OCI-LY1 (cell line): Measurements from ENCODE around the gene MLPH.

ENCODE experiments used
- H2AFZ ChIP-seq: fragments of 200-600 bp; sonication (generic), shearing (Covaris generic); 2 replicates; pipeline ENCODE4 v1.6.0; 2014; ENCODE audit warnings: antibody characterized with exemption, mild to moderate bottlenecking, low read length
- H3F3A ChIP-seq: fragments of 200-600 bp; sonication (generic), shearing (Covaris generic); 2 replicates; pipeline ENCODE4 v1.6.0; 2014; ENCODE audit warnings: mild to moderate bottlenecking, antibody characterized with exemption, low read length, moderate library complexity; ENCODE audit not compliant: insufficient read depth
- H3K27ac ChIP-seq: fragments of 200-600 bp; sonication (generic); 2 replicates; pipeline ENCODE4 v1.5.1; 2014; ENCODE audit warnings: low read length, mixed run types, mild to moderate bottlenecking, low read depth; ENCODE audit not compliant: poor library complexity, severe bottlenecking
- H3K27me3 ChIP-seq: fragments of 200-600 bp; sonication (generic); 2 replicates; pipeline ENCODE4 v1.6.0; 2014; ENCODE audit warnings: antibody characterized with exemption, mild to moderate bottlenecking, low read length, moderate library complexity; ENCODE audit not compliant: insufficient read depth
- H3K36me3 ChIP-seq: fragments of 200-600 bp; sonication (generic); 2 replicates; pipeline ENCODE4 v1.6.1; 2014; ENCODE audit warnings: mild to moderate bottlenecking, antibody characterized with exemption, low read length, moderate library complexity, mixed read lengths; ENCODE audit not compliant: insufficient read depth
- H3K4me1 ChIP-seq: fragments of 200-600 bp; sonication (generic); 2 replicates; pipeline ENCODE4 v1.5.1; 2014; ENCODE audit warnings: mild to moderate bottlenecking, low read length, moderate library complexity; ENCODE audit not compliant: insufficient read depth, severe bottlenecking
- H3K4me2 ChIP-seq: fragments of 200-600 bp; sonication (generic), shearing (Covaris generic); 2 replicates; pipeline ENCODE4 v1.6.1; 2014; ENCODE audit warnings: low read length
- H3K4me3 ChIP-seq: fragments of 200-600 bp; sonication (generic); 2 replicates; pipeline ENCODE4 v1.5.1; 2014; ENCODE audit warnings: low read length, low read depth, mild to moderate bottlenecking, mixed read lengths; ENCODE audit not compliant: poor library complexity, severe bottlenecking
- H3K79me2 ChIP-seq: fragments of 200-600 bp; shearing (Covaris generic); 2 replicates; pipeline ENCODE4 v1.6.1; 2016; ENCODE audit warnings: mixed run types, low read length, mixed read lengths; ENCODE audit not compliant: insufficient read depth
- H3K9ac ChIP-seq: fragments of 200-600 bp; sonication (generic), shearing (Covaris generic); 2 replicates; pipeline ENCODE4 v1.6.1; 2014; ENCODE audit warnings: mild to moderate bottlenecking, low read length, mixed read lengths
- H3K9me2 ChIP-seq: fragments of 200-600 bp; sonication (generic), shearing (Covaris generic); 2 replicates; pipeline ENCODE4 v1.6.1; 2014; ENCODE audit warnings: low read depth, mild to moderate bottlenecking, low read length, mixed read lengths
- H3K9me3 ChIP-seq: fragments of 200-600 bp; shearing (Covaris generic); 2 replicates; pipeline ENCODE4 v1.6.1; 2014; ENCODE audit warnings: low read length, mixed read lengths
- H4K20me1 ChIP-seq: fragments of 200-600 bp; sonication (generic), shearing (Covaris generic); 2 replicates; pipeline ENCODE4 v1.6.0; 2016; ENCODE audit warnings: mild to moderate bottlenecking, low read length; ENCODE audit not compliant: insufficient read depth
- CTCF ChIP-seq: fragments of 200-600 bp; sonication (generic), shearing (Covaris generic); IDR thresholded peaks from 2 replicates; pipeline ENCODE4 v1.5.1; 2017; ENCODE audit warnings: mild to moderate bottlenecking, antibody characterized with exemption, low read length, moderate library complexity, mixed read lengths
- EZH2 ChIP-seq: fragments of 200-600 bp; sonication (generic), shearing (Covaris generic); IDR thresholded peaks from 2 replicates; pipeline ENCODE4 v1.8.0; 2017; ENCODE audit warnings: borderline replicate concordance, mixed run types, mild to moderate bottlenecking, antibody characterized with exemption, low read length, moderate library complexity, mixed read lengths

Gene MLPH

GRCh38 chr2:237575869-237576862, 89.1 kb downstream of the MLPH start:
- no peaks in the 10 kb centered on the region for H3K9me3 ChIP-seq
- no peaks in the 10 kb centered on the region for H3K9me2 ChIP-seq
- H3K4me3 ChIP-seq = no peak overlapping the region
- TF ChIP-seq CTCF = no peak
- TF ChIP-seq EZH2 = no peak
- no peak overlapping the region for H3K27ac ChIP-seq
- H3K4me2 ChIP-seq = no peak overlapping the region
- H3F3A ChIP-seq = no peaks in the 10 kb centered on the region
- H3K27me3 ChIP-seq = peaks cover 16% of the 10 kb centered on the region
- H3K9ac ChIP-seq = no peak overlapping the region
- no peak overlapping the region for H2AFZ ChIP-seq
- H3K36me3 ChIP-seq = no peaks in the 10 kb centered on the region
- no peaks in the 10 kb centered on the region for H4K20me1 ChIP-seq
- no peaks in the 10 kb centered on the region for H3K79me2 ChIP-seq
- no peaks in the 10 kb centered on the region for H3K4me1 ChIP-seq

- Histone ChIP-seq H3F3A (no peaks in the 10 kb centered on the region), H3K79me2 (no peaks in the 10 kb centered on the region), H3K9ac (no peak overlapping the region), H3K9me2 (no peaks in the 10 kb centered on the region), H3K4me3 (no peak overlapping the region), H3K27ac (no peak overlapping the region), H3K4me2 (no peak overlapping the region), H2AFZ (no peak overlapping the region), H3K36me3 (no peaks in the 10 kb centered on the region), H4K20me1 (no peaks in the 10 kb centered on the region), H3K9me3 (no peaks in the 10 kb centered on the region), H3K27me3 (peaks cover 16% of the 10 kb centered on the region), H3K4me1 (peaks cover 3% of the 10 kb centered on the region)
- TF ChIP-seq CTCF (no peak), EZH2 (no peak)
Observed at GRCh38 chr2:237576974-237577373, 89.9 kb downstream of the MLPH start.

- peaks cover 16% of the 10 kb centered on the region for H3K27me3 ChIP-seq
- H3K9ac ChIP-seq = no peak overlapping the region
- no peak overlapping the region for H3K4me2 ChIP-seq
- H3K4me1 ChIP-seq = peaks cover 3% of the 10 kb centered on the region
- H3K9me3 ChIP-seq = no peaks in the 10 kb centered on the region
- H3K79me2 ChIP-seq = no peaks in the 10 kb centered on the region
- H3F3A ChIP-seq = no peaks in the 10 kb centered on the region
- no peaks in the 10 kb centered on the region for H4K20me1 ChIP-seq
- TF ChIP-seq CTCF (no peak), EZH2 (no peak)
- H3K4me3 ChIP-seq = no peak overlapping the region
- H3K36me3 ChIP-seq = no peaks in the 10 kb centered on the region
- no peak overlapping the region for H3K27ac ChIP-seq
- no peak overlapping the region for H2AFZ ChIP-seq
- no peaks in the 10 kb centered on the region for H3K9me2 ChIP-seq
Observed at GRCh38 chr2:237577458-237577857, 90.4 kb downstream of the MLPH start.
